Effector CD8-positive, alpha-beta T cell (primary cell): ENCODE results near the gene DMAC2L.
"Not testable (repeated sequence)": the region's sequence is repeated elsewhere in the genome, so short reads cannot be mapped to it uniquely, and the experiment has no call there.

Source experiments
- DNase-seq: peaks from one replicate; lab custom pipeline; 2025; lab: John Stamatoyannopoulos, UW
- total RNA-seq, 4 experiments: gene quantifications; one replicate each; lab custom pipeline; 2026; lab: John Stamatoyannopoulos, UW

The DMAC2L gene
- 12.2 to 16.1 (median 13.6) reads per million in 4 experiments for total RNA-seq

- DNase-seq, result peak; percentile 83
These were observed at the start of gene DMAC2L, which contains the start of gene L2HGDH for GRCh38 chr14:50311972-50312733. Gene DMAC2L, plus strand, starts transcription at chr14:50312324. Its CDS starts 9,164 bp downstream, at chr14:50321488. Gene L2HGDH, minus strand, starts transcription at chr14:50312229. Its CDS starts 79 bp downstream, at chr14:50312150.

GRCh38 chr14:50262865-50263264, 49.3 kb upstream of the DMAC2L start:
- DNase-seq, result no peak

GRCh38 chr14:50263321-50263720, 48.8 kb upstream of the DMAC2L start:
- DNase-seq, result no peak

- no peak for DNase-seq
These were observed 47.1 kb upstream of the DMAC2L start for GRCh38 chr14:50265029-50265428.

- no peak for DNase-seq
These were observed 41.2 kb upstream of the DMAC2L start for GRCh38 chr14:50270932-50271331.

GRCh38 chr14:50272498-50272897, 39.6 kb upstream of the DMAC2L start:
- no peak for DNase-seq

- DNase-seq, result no peak
These were observed 26.3 kb upstream of the DMAC2L start for GRCh38 chr14:50285861-50286260.

GRCh38 chr14:50288146-50288545, 24.0 kb upstream of the DMAC2L start:
- DNase-seq, result no peak

- DNase-seq, result no peak
These were observed 21.8 kb upstream of the DMAC2L start for GRCh38 chr14:50290306-50290705.

GRCh38 chr14:50299585-50299984, 12.5 kb upstream of the DMAC2L start:
- DNase-seq, result no peak

- DNase-seq, result no peak
These were observed 10.2 kb upstream of the DMAC2L start for GRCh38 chr14:50301914-50302313.

GRCh38 chr14:50303744-50304471, 8.2 kb upstream of the DMAC2L start:
- no peak for DNase-seq

GRCh38 chr14:50308363-50308915, 3.7 kb upstream of the DMAC2L start:
- DNase-seq, result no peak

GRCh38 chr14:50310445-50310844, 1.7 kb upstream of the DMAC2L start:
- no peak for DNase-seq

- no peak for DNase-seq
These were observed 670 bp upstream of the DMAC2L start for GRCh38 chr14:50311337-50311971.

- DNase-seq, result no peak
These were observed 570 bp downstream of the DMAC2L start for GRCh38 chr14:50312734-50313054.

GRCh38 chr14:50314098-50314497, 2.0 kb downstream of the DMAC2L start:
- DNase-seq, result not testable (repeated sequence)

- DNase-seq, result no peak
These were observed 6.0 kb downstream of the DMAC2L start for GRCh38 chr14:50318031-50318626.

- DNase-seq, result no peak
These were observed 7.2 kb downstream of the DMAC2L start for GRCh38 chr14:50319293-50319692.

GRCh38 chr14:50319721-50320120, 7.6 kb downstream of the DMAC2L start:
- no peak for DNase-seq

- no peak for DNase-seq
These were observed 8.2 kb downstream of the DMAC2L start for GRCh38 chr14:50320283-50320682.
